ENCODE measurements around the gene TP53. TPM values are rescaled to one million over a fixed set of nuclear protein-coding genes. Genes with fewer than 3 reads are reported as not detected.
A peak's percentile ranks its signal among the peaks of the same experiment; 100 is the strongest.

Gene TP53
- polyA plus RNA-seq, 1 donor (not counting 4 experiments of a cell fraction or from before 2014, with no cell fraction given): 22.0 TPM

GRCh38 chr17:7687908-7688807 lies 868 bp upstream of the TP53 start, which contains the start of gene WRAP53:
TSS of gene WRAP53 (plus strand) at chr17:7688477. CDS start at chr17:7688649, 172 bp downstream.
- peaks cover 7% of the 10 kb centered on the region in 2 experiments for H3K36me3 ChIP-seq (ENCODE audit: control insufficient read depth in 2 of 2, extremely low read depth in 1 of 2, insufficient read depth in 2 of 2, low read length in 2 of 2)
- dilution Hi-C loops (cut with MboI; ENCODE audit: extremely low pct_ligation_motif_present, low sequenced_read_pairs): no loop called here
- FAIRE-seq (peak; percentile 69), DNase-seq (ENCODE audit: low read depth, low spot score) (peak; percentile 83)
- no peaks in the 10 kb centered on the region for H3K9me3 ChIP-seq (ENCODE audit: control insufficient read depth, low read depth, low read length)
- H3K4me1 ChIP-seq (ENCODE audit: control insufficient read depth, extremely low read depth, insufficient read depth, low read length): peaks cover 18% of the 10 kb centered on the region
- H4K20me1 ChIP-seq (ENCODE audit: control insufficient read depth, extremely low read depth, insufficient read depth, low read length): no peaks in the 10 kb centered on the region
- TF ChIP-seq EZH2 (IDR thresholded peaks at IDR 0.05; ENCODE audit: low read length): no peak
- TF ChIP-seq, protein P1, sequence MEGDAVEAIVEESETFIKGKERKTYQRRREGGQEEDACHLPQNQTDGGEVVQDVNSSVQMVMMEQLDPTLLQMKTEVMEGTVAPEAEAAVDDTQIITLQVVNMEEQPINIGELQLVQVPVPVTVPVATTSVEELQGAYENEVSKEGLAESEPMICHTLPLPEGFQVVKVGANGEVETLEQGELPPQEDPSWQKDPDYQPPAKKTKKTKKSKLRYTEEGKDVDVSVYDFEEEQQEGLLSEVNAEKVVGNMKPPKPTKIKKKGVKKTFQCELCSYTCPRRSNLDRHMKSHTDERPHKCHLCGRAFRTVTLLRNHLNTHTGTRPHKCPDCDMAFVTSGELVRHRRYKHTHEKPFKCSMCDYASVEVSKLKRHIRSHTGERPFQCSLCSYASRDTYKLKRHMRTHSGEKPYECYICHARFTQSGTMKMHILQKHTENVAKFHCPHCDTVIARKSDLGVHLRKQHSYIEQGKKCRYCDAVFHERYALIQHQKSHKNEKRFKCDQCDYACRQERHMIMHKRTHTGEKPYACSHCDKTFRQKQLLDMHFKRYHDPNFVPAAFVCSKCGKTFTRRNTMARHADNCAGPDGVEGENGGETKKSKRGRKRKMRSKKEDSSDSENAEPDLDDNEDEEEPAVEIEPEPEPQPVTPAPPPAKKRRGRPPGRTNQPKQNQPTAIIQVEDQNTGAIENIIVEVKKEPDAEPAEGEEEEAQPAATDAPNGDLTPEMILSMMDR (optimal IDR thresholded peaks at IDR 0.05 in 1 of 3, IDR thresholded peaks at IDR 0.05 in 1 of 3, conservative IDR thresholded peaks at IDR 0.05 in 1 of 3; ENCODE audit: extremely low read depth in 1 of 3, insufficient read depth in 2 of 3, low read length in 3 of 3): peak; percentile 85 to 95 (median 91)
- peaks cover 46% of the 10 kb centered on the region for H3K79me2 ChIP-seq (ENCODE audit: control insufficient read depth, insufficient read depth, low read length)
- H3K9me1 ChIP-seq (ENCODE audit: control insufficient read depth, extremely low read depth, insufficient read depth, low read length): peaks cover 2% of the 10 kb centered on the region
- H3K4me2 ChIP-seq (ENCODE audit: control insufficient read depth, extremely low read depth, insufficient read depth, low read depth, low read length): peak within 1 kb of the TSS; percentile 99
- H2AFZ ChIP-seq (ENCODE audit: control insufficient read depth, low read length): peak within 1 kb of the TSS; percentile 93
- peak within 1 kb of the TSS; percentile 73 to 100 (median 98) for H3K4me3 ChIP-seq (ENCODE audit: control insufficient read depth in 2 of 3, extremely low read depth in 1 of 3, insufficient read depth in 2 of 3, low read depth in 1 of 3, low read length in 3 of 3)
- no peaks in the 10 kb centered on the region for H3K27me3 ChIP-seq (ENCODE audit: control insufficient read depth, extremely low read depth, insufficient read depth, low read length)
- H3K27ac ChIP-seq (ENCODE audit: control insufficient read depth, insufficient read depth, low read length): peak within 1 kb of the TSS; percentile 97
- H3K9ac ChIP-seq (ENCODE audit: control insufficient read depth, extremely low read depth, insufficient read depth, low read length): peak within 1 kb of the TSS; percentile 100

DNA sequence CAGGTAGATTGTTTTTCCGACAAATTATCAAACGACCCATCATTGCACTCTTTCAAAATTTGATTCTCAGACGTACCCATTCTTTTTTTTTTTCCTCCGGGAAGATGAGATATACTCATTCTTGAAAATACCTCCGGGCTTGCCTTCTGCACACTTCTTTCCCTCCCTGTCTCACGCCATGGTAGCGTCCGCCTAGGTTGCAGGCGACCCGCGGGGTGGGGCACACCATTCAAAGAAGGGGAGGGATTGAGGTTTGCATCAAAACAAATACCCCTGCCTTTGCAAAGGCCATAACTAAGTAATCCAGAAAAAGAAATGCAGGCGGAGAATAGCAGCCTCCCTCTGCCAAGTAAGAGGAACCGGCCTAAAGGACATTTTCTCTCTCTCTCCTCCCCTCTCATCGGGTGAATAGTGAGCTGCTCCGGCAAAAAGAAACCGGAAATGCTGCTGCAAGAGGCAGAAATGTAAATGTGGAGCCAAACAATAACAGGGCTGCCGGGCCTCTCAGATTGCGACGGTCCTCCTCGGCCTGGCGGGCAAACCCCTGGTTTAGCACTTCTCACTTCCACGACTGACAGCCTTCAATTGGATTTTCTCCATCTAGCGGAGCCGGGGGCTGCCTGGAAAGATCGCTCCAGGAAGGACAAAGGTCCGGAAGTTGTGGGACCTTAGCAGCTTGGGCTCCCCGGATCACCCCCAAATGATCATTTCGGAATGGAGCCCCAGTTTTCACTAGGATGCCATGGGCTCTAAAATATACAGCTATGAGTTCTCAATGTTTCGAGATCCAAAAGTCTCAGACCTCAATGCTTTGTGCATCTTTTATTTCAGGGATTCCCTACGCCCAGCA lies 843 bp downstream of the TP53 start:
- Histone ChIP-seq H3K4me3 (ENCODE audit: control insufficient read depth in 2 of 3, extremely low read depth in 1 of 3, insufficient read depth in 2 of 3, low read depth in 1 of 3, low read length in 3 of 3) (peak overlapping the region; percentile 73 to 100 (median 98)), H2AFZ (ENCODE audit: control insufficient read depth, low read length) (peak overlapping the region; percentile 27), H3K9me1 (ENCODE audit: control insufficient read depth, extremely low read depth, insufficient read depth, low read length) (peaks cover 2% of the 10 kb centered on the region), H3K27me3 (ENCODE audit: control insufficient read depth, extremely low read depth, insufficient read depth, low read length) (no peaks in the 10 kb centered on the region), H3K36me3 (ENCODE audit: control insufficient read depth in 2 of 2, extremely low read depth in 1 of 2, insufficient read depth in 2 of 2, low read length in 2 of 2) (peaks cover 7% of the 10 kb centered on the region in 2 experiments), H3K79me2 (ENCODE audit: control insufficient read depth, insufficient read depth, low read length) (peaks cover 54% of the 10 kb centered on the region), H3K27ac (ENCODE audit: control insufficient read depth, insufficient read depth, low read length) (peak overlapping the region; percentile 97), H3K4me2 (ENCODE audit: control insufficient read depth, extremely low read depth, insufficient read depth, low read depth, low read length) (peak overlapping the region; percentile 99), H3K4me1 (ENCODE audit: control insufficient read depth, extremely low read depth, insufficient read depth, low read length) (peaks cover 18% of the 10 kb centered on the region), H4K20me1 (ENCODE audit: control insufficient read depth, extremely low read depth, insufficient read depth, low read length) (no peaks in the 10 kb centered on the region), H3K9me3 (ENCODE audit: control insufficient read depth, low read depth, low read length) (no peaks in the 10 kb centered on the region), H3K9ac (ENCODE audit: control insufficient read depth, extremely low read depth, insufficient read depth, low read length) (peak overlapping the region; percentile 100)
- no peak for DNase-seq (ENCODE audit: low read depth, low spot score)
- dilution Hi-C loops (cut with MboI; ENCODE audit: extremely low pct_ligation_motif_present, low sequenced_read_pairs): no loop called here
- no peak for FAIRE-seq
- TF ChIP-seq EZH2 (IDR thresholded peaks at IDR 0.05; ENCODE audit: low read length): no peak
- TF ChIP-seq, protein P1 (optimal IDR thresholded peaks at IDR 0.05 in 1 of 3, IDR thresholded peaks at IDR 0.05 in 1 of 3, conservative IDR thresholded peaks at IDR 0.05 in 1 of 3; ENCODE audit: extremely low read depth in 1 of 3, insufficient read depth in 2 of 3, low read length in 3 of 3): no peak
